Measurements from ENCODE around the gene HPF1. TPM values are rescaled to one million over a fixed set of nuclear protein-coding genes. Genes with fewer than 3 reads are reported as not detected.

HPF1 gene
- total RNA-seq, 6 experiments from 2014 or later = 25.5 to 33.9 (median 31.0) TPM

- Mint-ChIP-seq H3K4me1 (ENCODE audit: low read depth) (no peaks in the 10 kb centered on the region), H3K9me3 (no peaks in the 10 kb centered on the region), H3K4me3 (no peak overlapping the region), H3K36me3 (ENCODE audit: low read depth) (peaks cover 11% of the 10 kb centered on the region), H3K27ac (no peak overlapping the region), H3K27me3 (ENCODE audit: insufficient read depth) (no peaks in the 10 kb centered on the region)
- TF ChIP-seq CTCF (IDR thresholded peaks at IDR 0.05) = no peak
- no peak for DNase-seq
Measured at GRCh38 chr4:169689681-169690080, 68.1 kb downstream of the HPF1 start.

- no peak overlapping the region for H3K4me3 Mint-ChIP-seq
- TF ChIP-seq CTCF (IDR thresholded peaks at IDR 0.05) = no peak
- H3K27me3 Mint-ChIP-seq (ENCODE audit: insufficient read depth) = no peaks in the 10 kb centered on the region
- peaks cover 14% of the 10 kb centered on the region for H3K36me3 Mint-ChIP-seq (ENCODE audit: low read depth)
- DNase-seq = no peak
- no peaks in the 10 kb centered on the region for H3K9me3 Mint-ChIP-seq
- no peak overlapping the region for H3K27ac Mint-ChIP-seq
- no peaks in the 10 kb centered on the region for H3K4me1 Mint-ChIP-seq (ENCODE audit: low read depth)
Measured at GRCh38 chr4:169682372-169683047, 75.2 kb downstream of the HPF1 start.

Other genes with a start within 250 kb of the HPF1 start
- 10 to 100 TPM in 3 of 6 experiments, 1 to 10 TPM in 3; 9.4 to 11.1 (median 10.0) TPM for gene NEK1, start 145.4 kb downstream of the HPF1 start, total RNA-seq (2021; fragmentation: NEBNext Ultra II Directional; extraction: Animal tissue kit (Norgen Biotek cat#: 25700))
- 10 to 100 TPM; 32.9 to 39.5 (median 35.0) TPM for gene CLCN3, start 137.4 kb downstream of the HPF1 start, total RNA-seq (2021; fragmentation: NEBNext Ultra II Directional; extraction: Animal tissue kit (Norgen Biotek cat#: 25700))